Measurements from ENCODE around the gene WDR5.

The WDR5 gene

DNA sequence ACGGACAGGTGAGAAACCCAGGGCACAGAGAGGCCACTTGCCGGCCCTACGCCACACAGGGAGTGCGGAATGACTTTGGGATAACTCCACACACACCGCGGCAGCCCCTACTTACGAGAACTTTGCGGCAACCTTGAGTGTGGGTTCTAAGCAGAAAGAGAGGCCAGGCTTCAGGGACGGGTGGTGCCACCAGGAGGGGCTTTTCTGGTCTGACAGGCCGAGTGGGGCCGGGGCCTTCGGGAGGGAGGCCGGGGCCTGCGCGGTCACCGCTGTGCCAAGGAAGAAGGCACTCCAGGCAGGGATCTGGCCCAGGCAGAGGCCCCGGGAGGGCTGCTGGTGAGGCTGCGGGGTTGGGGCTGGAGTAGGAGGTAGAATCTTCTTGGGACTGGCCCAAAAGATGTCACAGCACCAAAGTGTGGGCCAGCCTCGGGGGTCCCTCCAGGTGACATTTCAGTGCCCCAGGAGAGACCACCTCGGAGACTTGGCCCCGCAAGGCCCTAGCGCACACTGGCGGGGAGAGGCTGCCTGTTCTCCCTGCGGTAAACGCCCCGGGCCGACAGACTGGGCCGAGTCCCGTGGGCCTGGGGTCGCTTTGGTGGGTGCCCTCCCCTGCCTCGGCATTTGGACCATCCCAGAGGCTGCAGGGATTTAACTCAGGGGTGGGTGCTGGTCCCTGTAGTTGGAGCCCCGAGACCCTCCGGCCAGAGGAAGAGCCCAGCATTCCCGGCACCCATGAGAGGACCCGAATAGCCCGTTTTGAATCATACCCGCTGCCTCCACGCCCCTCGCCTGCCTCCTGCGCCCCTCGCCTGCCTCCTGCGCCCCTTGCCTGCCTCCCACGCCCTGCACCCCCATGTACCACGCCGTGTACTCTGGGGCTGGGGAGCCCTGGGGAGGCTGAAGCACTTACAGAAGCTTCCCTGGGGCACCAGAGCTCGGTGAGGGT is 37.5 kb downstream of the WDR5 start:
- no peak for DNase-seq (ENCODE audit: low read depth in 3 of 3)

DNA sequence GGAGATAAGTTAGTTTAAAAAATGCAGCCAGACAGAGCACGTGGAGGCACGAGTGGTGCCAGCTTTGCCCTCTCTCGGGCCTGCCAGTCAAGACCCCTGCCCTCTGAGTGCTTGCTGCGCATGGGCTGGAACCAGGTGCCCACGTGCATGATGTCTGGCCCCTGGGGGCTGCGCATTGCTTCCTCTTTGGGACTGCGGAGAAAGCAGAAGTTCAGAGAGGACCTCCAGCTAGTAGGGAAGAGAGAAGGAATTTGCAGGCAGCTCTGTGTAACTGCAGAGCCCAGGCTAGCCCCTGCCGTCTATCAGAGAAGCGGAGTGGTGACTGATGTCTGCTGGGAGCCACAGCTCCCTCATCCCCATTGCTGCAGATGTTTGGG is 38.2 kb downstream of the WDR5 start:
- DNase-seq (ENCODE audit: low read depth in 3 of 3) = no peak

DNA sequence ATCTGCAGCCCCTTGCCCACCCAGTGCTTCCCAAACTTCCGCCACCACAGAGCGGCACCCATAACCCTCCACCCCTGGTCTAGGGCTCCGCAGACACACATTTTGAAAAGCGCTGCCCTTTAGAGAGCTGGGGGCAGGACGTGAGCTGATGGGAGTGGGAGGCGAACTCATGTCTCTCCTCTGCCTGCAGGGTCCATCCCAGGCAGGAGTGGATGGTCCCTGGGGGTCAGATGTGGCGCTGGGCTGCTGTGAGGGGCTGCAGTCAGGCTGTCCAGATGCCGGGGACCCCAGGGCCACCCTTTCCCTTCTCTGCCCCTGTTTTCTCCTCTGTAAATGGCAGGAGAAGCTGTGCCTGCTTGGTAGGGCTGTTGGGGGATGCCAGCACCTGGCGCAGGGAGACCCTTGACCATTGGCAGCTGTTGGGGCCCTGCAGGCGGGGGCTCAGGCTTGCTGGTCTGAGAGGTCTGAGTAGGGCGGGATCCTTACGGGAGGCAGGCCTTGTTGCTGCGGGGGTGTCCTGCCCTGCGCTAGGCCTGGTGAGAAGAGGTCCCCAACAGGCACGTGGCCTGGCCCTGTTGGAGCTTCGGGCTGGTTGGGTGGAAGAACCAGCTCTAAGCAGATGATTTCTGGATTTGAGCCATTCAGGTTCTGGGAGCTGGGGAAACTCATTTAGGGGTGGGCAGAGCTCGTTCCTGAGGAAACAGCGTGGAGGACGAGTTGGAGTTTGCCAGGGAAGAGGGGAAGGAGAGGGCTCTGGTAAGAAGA is 38.8 kb downstream of the WDR5 start:
- no peak for DNase-seq (ENCODE audit: low read depth in 3 of 3)

DNA sequence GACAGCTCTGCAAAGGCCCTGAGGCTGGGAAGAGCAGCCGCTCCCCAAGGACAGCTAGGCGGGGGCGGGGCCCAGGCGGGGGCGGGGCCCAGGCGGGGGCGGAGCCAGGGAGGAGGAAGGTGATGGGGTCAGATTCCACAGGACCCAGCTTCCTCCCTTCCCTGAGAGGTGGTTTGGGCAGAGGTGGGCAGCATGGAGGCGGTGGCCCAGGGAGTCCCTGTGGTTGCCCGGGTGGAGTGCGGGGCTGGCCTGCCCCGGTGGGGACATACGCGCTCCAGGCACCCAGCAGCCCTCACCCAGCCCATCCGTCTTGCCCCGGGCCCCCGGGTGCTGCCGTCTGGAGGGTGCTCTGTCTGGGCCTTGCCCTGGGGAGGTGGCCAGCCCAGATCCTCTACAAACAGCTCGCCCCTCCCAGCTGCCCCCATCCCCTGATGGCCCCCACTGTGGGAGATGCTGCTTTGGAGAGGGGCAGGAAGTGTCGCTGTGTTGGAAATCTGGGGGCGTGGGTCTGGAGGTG is 39.5 kb downstream of the WDR5 start:
- no peak for DNase-seq (ENCODE audit: low read depth in 3 of 3)

DNA sequence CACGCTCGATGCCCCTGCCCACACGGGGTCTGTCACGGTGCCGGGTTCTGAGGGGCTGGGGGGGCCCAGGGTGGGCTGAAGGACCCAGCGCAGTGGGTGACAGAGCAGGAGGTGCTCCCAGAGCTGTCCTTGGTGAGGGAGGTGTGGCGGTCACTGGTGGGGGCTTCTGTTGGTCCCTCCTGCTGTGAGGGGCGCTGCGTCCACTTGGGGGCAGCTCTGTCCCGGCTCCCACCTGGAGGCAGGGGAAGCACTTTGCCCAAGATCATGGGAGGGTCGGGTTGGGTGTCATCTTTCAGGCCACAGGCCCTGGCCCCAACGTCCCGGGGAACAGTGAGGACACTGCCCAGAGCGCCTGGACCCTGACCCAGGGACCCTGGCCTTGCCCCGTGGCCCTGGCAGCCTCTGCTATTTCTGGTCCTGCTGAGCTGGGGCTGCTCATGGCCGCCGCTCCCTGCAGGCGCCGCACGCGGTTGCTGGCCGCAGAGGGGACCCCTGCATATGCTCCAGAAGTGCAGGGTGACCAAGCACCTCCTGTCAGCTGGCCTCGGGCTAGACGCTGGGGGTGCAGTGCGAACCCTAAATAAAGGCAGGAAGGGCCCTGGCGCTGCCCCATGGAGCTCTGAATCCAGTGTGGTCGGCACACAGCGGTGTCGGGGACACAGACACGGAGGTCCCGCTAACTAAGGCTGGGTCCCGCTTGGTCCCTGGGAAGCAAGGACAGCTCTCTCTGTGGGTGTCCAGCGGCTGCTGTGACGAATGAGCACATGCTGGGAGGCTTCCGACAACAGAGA is 40.1 kb downstream of the WDR5 start:
- DNase-seq (ENCODE audit: low read depth in 3 of 3) = no peak

DNA sequence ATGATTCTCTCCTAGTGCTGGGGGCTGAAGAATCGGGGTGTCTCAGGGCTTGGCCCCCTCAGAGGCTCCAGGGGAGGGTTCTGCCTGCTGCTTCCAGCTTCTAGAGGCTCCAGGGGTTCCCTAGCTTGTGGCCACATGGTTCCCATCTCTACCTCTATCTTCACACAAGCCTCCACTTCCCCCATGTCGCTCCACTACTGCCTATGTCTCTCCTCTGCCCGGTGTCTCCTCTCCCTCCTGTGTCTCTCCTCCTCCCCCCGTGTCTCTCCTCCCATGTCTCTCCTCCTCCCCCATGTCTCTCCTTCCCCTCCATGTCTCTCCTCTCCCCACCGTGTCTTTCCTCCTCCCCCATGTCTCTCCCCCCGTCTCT is 40.7 kb downstream of the WDR5 start:
- DNase-seq (ENCODE audit: low read depth in 3 of 3) = no peak

DNA sequence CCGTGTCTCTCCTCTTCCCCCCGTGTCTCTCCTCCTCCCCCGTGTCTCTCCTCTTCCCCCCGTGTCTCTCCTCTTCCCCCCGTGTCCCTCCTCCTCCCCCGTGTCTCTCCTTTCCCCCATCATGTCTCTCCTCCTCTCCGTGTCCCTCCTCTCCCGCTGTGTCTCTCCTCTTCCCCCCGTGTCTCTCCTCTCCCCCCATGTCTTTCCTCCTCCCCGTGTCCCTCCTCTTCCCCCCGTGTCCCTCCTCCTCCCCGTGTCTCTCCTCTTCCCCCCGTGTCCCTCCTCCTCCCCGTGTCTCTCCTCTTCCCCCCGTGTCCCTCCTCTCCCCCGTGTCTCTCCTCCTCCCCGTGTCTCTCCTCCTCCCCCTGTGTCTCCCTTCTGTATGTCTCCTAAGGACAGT is 41.3 kb downstream of the WDR5 start:
- DNase-seq (ENCODE audit: low read depth in 3 of 3) = no peak

DNA sequence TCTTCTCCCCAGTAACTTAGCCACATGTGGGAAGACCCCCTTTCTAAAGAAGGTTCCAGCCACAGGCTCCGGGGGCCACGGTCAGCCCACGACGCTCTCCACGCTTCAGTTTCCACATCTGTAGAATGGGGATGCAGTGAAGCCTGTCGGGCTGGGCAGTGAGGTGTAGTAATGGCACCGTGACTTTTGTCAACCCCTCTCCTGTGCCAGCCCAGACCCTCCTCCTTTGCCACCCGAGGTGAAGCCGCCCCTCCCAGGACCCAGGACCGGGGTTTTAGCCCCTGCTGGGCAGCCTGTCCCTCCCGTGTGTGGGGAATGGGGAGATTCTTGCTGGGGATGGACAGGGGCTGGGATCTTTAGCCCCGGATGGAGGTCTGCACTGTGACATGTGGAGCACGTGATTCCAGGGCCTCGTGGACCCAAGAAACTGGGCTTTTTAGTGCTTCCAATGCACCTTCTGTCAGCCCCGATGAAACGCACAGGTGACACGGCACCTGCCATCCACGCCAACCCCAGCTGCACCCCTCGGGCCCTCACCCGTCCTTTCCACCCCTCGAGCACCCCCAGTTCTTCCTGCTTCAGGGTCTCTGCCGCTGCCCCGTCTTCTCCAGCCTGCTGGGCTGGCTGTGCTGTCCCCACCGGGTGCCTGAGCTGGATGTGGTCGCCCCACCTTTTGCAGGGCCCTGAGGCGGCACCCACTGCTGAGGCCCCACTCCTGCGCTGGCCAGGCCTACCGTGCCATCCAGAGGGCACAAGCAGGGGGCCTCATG is 41.9 kb downstream of the WDR5 start:
- DNase-seq (ENCODE audit: low read depth in 3 of 3) = no peak

DNA sequence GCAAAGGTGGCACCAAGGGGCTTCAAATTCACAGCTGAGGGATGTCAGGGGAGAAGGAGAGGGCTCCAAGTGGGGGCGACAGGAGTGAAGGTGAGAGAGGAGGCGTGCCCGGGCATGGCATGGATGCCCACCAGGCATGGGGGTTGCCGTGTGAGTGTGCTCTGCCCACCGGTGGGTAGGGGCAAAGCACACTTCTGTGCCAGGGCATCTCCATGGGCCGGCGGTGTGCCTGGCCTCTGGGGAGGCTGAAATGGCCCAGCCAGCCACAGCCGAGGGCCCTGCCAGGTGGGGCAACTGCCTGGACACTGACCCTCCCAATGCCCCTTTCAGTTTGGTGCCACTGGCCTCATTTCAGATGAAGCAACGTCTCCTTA is 42.5 kb downstream of the WDR5 start:
- DNase-seq (ENCODE audit: low read depth in 3 of 3) = no peak

DNA sequence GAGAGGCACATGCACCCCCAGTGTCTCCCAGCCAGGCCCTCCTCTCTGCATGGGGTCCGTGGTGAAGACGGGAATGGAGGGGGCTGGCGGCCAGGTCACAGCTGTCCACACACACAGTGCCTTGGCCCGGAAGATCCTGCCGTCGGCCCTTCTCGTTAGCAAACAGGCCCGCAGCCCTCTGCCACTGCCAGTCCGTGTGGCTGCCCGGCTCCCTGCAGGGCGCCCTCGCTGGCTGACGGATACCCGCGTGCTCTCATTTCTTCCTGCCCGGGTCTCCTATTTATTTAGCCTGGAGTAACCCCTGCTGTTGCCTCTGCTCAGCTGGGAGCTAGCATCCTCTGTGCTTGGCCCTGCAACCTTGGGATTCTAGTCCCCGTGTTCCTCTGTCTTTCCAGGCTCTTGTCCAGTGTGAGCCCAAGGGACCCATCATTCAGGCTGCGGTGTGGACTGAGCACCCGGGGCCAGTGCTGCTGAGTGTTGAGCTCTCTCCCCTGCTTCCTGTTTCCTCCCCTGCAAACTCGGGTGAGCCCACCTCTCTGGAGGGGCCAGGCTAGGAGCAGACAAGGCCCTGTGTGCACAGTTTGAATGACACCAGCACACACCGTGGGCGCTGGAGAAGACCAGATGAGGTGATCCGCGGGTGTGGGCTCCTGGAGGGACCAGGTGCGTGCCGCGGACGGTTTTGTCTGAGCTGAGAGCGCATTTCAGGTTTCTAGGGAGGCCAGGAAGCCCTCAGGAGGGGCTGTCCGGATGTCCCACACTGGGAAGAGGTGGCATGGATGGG is 43.1 kb downstream of the WDR5 start:
- no peak for DNase-seq (ENCODE audit: low read depth in 3 of 3)

DNA sequence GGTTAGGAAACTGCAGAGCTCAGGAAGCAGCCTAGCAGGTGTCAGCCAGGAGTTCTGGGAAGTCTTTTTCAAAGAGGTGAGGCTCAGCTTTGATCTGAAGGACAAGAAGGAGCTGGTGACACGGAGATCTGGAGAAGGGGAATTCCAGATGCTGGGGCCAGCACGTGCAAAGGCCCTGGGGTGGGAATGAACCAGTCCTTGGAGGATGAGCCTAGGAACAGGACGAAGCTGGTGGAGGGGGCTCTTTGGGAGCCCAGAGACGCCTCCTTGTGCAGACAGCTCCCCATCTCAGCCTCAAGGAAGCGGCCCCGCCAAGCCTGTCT is 43.7 kb downstream of the WDR5 start:
- DNase-seq (ENCODE audit: low read depth in 3 of 3) = no peak

DNA sequence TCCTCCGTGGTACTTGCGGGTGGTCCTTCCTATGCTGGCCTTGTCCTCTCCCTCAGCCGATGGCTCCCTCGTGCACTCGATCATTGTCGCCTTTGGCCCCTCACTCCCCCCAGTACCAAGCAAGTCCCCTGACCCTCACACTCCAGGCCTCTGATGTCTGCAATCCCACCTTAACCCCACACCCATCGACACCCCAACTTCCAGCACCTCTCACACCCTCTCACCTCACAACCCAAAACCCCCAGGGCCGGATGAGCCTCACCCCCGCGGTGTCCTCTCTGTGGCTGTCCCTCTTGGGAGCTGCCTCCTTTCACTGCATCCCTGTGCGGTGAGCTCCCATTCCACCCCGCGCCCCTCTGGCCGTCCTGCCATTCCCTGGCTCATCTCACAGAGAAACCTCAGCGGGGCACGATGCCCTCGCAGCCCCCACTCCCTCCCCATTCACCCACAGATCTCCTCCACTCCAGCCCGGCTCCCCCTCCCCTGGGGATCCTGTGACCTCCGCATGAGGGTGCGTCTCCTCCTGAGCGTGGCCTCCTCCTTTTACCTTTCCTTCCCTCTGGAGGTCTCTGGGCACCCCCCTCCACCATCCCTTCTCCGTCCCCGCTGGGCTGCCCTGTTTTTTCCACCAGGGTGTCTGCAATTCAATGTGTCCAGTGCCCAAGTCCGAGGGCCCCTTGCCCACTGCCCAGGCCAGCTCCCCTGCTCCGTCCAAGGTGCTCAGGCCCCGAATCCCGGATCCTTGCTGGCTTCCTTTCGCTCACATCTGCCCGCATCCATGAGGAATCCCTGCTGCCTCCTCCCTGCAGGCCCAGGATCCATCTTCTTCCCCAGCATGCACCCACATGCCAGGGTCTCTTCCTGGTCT is 44.3 kb downstream of the WDR5 start:
- DNase-seq (ENCODE audit: low read depth in 3 of 3) = no peak

DNA sequence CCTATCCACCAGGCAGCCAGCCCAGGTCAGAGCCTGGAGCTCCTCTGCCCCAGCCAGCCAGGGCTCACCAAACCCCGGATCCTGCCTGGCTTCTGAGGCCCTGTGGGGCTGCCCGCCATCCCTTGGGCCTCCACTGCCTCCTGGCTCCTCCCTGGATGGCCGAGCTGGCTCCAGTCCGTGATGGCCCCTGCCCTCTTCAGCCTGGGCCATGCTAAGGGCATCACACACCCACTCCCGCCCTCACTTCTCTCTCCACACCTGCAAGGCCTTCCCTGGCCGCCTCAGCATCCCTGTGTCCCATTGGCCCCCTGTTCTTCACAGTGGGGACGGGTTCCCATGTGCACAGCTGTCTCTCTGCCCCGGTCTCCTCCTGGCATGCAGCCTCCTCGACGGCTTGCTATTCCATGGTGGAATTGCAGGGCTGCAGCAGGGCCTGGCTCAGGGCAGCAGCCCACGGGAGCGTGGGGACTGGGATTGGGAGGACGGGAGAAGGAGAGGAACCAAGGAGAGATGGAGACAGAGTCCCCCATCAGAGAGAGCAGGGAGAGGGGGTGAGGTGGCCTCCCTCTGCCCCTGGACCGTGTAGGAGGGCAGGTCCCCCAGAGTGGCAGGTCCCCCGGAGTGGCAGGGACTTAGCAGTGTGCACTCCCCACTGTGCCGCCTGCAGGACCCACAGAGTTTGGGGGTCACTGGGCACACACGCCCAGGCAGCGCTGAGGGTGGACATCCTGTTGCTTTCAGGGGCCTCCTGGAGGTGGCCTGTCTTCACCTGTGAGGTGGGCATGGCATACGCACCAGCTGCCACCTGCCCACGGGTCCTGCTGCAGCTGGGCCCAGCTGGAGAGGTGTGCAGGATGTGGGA is 45.1 kb downstream of the WDR5 start:
- DNase-seq (ENCODE audit: low read depth in 3 of 3) = no peak

DNA sequence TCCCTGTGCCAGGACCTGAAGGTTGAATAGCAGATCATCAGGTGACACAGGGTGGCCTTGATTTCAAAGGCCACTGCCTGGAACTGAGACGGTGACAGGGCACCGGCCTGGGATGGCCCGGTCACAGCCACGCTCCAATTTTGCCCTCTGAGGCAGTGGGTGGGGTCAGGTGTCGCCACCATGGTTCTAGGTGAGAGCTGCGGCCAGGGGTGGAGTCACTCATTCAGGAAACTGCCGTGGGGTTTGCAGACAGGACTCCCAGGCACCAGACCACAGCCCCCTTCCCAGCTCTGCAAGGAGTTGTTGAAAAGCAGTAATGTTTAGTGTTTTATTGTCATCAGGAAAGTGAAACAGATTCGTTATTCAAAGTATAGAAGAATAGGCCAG is 45.8 kb downstream of the WDR5 start:
- DNase-seq (ENCODE audit: low read depth in 3 of 3) = no peak

DNA sequence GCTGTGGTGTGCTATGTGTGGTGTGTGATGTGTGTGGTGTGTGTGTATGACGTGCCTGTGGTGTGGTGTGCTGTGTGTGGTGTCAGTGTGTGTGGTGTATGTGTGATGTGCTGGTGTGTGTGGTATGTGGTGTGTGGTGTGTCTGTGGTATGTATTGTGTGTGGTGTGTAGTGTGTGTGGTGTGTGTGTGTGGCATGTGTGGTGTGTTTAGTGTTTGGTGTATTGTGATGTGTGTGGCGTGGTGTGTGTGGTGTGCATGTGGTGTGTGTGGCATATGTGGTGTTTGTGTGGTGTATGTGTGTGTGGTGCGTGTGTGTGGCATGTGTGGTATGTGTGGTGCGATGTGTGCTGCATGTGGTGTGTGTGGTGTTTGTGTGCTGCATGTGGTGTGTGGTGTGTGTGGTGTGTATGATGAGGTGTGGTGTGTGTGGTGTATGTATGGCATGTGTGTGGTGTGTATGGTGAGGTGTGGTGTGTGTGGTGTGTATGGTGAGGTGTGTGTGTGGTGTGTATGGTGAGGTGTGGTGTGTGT is 46.7 kb downstream of the WDR5 start:
- DNase-seq (ENCODE audit: low read depth in 3 of 3) = no peak

DNA sequence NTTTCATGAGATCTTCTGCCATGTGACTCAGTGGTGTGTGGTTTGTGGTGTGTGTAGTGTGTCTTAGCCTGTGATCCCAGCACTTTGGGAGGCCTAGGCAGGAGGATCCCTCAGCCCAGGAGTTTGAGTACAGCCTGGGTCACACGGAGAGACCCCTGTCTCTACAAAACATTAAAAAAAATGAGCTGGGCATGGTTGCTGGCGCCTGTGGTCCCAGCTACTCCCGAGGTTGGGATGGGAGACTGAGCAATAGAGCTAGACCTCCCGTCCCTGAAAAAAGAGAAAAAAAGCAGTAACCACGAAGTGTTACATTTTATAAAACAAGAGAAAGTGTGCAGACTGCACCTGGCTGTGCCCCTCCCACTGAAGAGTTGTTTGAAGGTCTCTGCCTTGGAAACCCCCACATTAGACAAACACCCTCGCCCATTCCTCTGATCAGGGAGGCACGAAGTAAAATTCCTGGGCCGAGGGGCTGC is 49.7 kb downstream of the WDR5 start:
- peak in 1 of 3 experiments; percentile 18 for DNase-seq (ENCODE audit: low read depth in 3 of 3)

DNA sequence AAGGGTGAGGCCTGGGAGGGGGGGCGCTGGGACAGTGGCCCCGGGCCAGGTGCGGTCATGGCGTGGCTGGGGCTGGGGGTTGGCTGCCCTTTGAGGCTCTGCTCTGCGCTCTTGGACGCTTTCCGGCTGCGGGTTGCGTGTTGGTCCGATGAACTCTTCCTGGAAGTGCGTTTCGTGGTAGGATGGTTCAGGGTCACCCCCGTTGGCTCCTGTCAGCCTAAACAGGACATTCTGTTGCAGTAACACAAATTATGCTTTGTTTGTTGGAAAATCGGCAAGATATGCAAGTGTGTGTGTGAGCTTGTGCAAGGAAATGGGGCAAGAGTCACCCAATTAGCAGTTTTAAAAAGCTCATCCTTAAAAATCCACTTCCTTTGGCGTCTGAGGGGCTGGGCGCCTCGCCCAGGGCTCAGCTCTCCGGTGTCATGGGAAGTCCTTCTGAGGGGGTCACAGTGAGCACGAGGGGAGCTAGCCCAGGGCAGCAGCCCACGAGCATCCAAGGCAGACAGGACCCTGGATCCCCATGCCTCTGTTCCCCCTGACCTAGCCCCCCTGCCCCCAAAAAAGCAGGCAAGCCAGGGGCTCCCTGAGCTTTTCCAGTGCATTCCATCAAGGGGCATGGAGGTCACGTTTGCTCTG is 50.7 kb downstream of the WDR5 start:
- DNase-seq (ENCODE audit: low read depth in 3 of 3) = no peak

DNA sequence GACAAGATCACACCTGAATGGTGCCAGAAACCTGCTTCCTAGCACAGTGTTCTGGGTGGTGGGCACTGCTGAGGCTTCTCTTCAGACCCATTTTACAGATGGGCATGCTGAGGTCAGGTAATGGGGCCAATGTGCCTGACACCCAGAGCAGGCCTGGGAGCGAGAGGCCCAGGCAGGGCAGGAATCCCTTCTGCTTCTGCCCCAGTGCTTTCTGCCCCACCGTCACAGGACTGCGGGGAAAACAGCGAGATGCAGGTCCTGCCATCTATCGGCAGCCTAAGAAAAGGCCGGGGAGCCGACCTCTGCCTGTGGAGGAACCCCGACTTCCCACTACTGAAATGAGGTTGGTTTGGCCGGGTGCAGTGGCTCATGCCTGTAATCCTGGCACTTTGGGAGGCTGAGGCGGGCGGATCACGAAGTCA is 51.2 kb downstream of the WDR5 start:
- DNase-seq (ENCODE audit: low read depth in 3 of 3) = no peak
